Naive thymus-derived CD4-positive, alpha-beta T cell (primary cell): ENCODE results near the gene EEF2KMT. TPM values are rescaled to one million over a fixed set of nuclear protein-coding genes. Genes with fewer than 3 reads are reported as not detected.

Source experiments
- ATAC-seq: fragments of 150-1000 bp; cut with Tn5 transposase; 2 replicates; pipeline ENCODE4 v1.10.0; 2021; ENCODE audit warnings: mild to moderate bottlenecking, moderate library complexity
- CTCF ChIA-PET: fragments of 350-600 bp; sonication (Branson Sonifier 250); formaldehyde crosslinking; loops from one replicate; lab custom pipeline; 2021; ENCODE audit warnings: antibody characterized with exemption; lab: Charles Lee
- POLR2A ChIA-PET: fragments of 350-600 bp; sonication (Branson Sonifier 250); formaldehyde crosslinking; loops from one replicate; lab custom pipeline; 2021; ENCODE audit warnings: antibody characterized with exemption, inconsistent platforms; lab: Charles Lee
- DNase-seq, 9 donors: peaks; one replicate each; pipeline versions ENCODE4 v3.0.0 to v3.0.0-alpha.2; 2020 to 2022; ENCODE audit warnings: mixed read lengths in 1 of 9
- H3K27ac ChIP-seq: one replicate; pipeline ENCODE4 v1.7.0; 2013; ENCODE audit warnings: mild to moderate bottlenecking, low read depth, low read length, moderate library complexity
- H3K27me3 ChIP-seq, 2 donors: one replicate each; pipeline ENCODE4 v1.7.0; 2013; ENCODE audit warnings: low read length in 2 of 2, mild to moderate bottlenecking in 2 of 2, moderate library complexity in 2 of 2; ENCODE audit not compliant: control insufficient read depth in 2 of 2, insufficient read depth in 2 of 2
- H3K36me3 ChIP-seq, 3 experiments: 1 replicate in 2 of 3; 2 replicates in 1 of 3; pipeline ENCODE4 v1.7.0; 2013; ENCODE audit warnings: low read length in 3 of 3, mild to moderate bottlenecking in 3 of 3, moderate library complexity in 1 of 3; ENCODE audit not compliant: insufficient read depth in 3 of 3, control insufficient read depth in 2 of 3
- H3K4me1 ChIP-seq, 2 donors: one replicate each; pipeline ENCODE4 v1.7.0; 2013; ENCODE audit warnings: low read length in 2 of 2, mild to moderate bottlenecking in 2 of 2, moderate library complexity in 1 of 2; ENCODE audit not compliant: control insufficient read depth in 2 of 2, insufficient read depth in 2 of 2
- H3K4me3 ChIP-seq: 2 replicates; pipeline ENCODE4 v1.7.0; 2013; ENCODE audit warnings: mild to moderate bottlenecking, low read length
- H3K9me3 ChIP-seq, 3 experiments: 1 replicate in 2 of 3; 2 replicates in 1 of 3; pipeline ENCODE4 v1.7.0; 2013; ENCODE audit warnings: low read length in 3 of 3; ENCODE audit not compliant: control insufficient read depth in 2 of 3
- H3K27ac Mint-ChIP-seq, 9 donors: one replicate each; pipeline ENCODE4 v1.8.0; 2020 to 2022; ENCODE audit warnings: mixed read lengths in 9 of 9, mild to moderate bottlenecking in 8 of 9, moderate library complexity in 5 of 9, inconsistent platforms in 2 of 9
- H3K27me3 Mint-ChIP-seq, 5 donors: one replicate each; pipeline ENCODE4 v1.8.0; 2021 to 2022; ENCODE audit warnings: mixed read lengths in 5 of 5, mild to moderate bottlenecking in 1 of 5
- H3K36me3 Mint-ChIP-seq, 5 donors: one replicate each; pipeline ENCODE4 v1.8.0; 2020 to 2022; ENCODE audit warnings: mixed read lengths in 5 of 5, mild to moderate bottlenecking in 3 of 5, inconsistent platforms in 1 of 5
- H3K4me1 Mint-ChIP-seq, 7 donors: one replicate each; pipeline ENCODE4 v1.8.0; 2020 to 2022; ENCODE audit warnings: mixed read lengths in 7 of 7, mild to moderate bottlenecking in 3 of 7, inconsistent platforms in 1 of 7
- H3K4me3 Mint-ChIP-seq, 10 donors: one replicate each; pipeline ENCODE4 v1.8.0; 2020 to 2022; ENCODE audit warnings: mild to moderate bottlenecking in 10 of 10, mixed read lengths in 10 of 10, moderate library complexity in 6 of 10, inconsistent platforms in 2 of 10
- H3K9me3 Mint-ChIP-seq, 11 donors: one replicate each; pipeline ENCODE4 v1.8.0; 2020 to 2022; ENCODE audit warnings: mixed read lengths in 11 of 11, mild to moderate bottlenecking in 4 of 11, inconsistent platforms in 1 of 11, moderate library complexity in 1 of 11
- intact Hi-C, 2 donors: fragments of 100-400 bp; cut with micrococcal nuclease; formaldehyde crosslinking; loops; one replicate each; pipeline ENCODE4 v1.15.1; 2023
- polyA plus RNA-seq, 2 donors: library from polyadenylated mRNA; unstranded; fragments of 300-500 nt; fragmentation: Illumina TruSeq; gene quantifications; one replicate each; pipeline ENCODE4 v1.2.3, GENCODE V29; 2021
- total RNA-seq, 6 experiments: library from RNA in 5 of 6; stranded (reverse) in 5 of 6; gene quantifications; 1 replicate in 5 of 6; 2 replicates in 1 of 6; pipeline ENCODE4 v1.2.3 and lab custom pipeline; 2021 to 2026

Gene EEF2KMT
- total and polyA plus RNA-seq, 7 experiments from 2014 or later: 5.5 to 18.5 (median 11.3) TPM

- ATAC-seq: no peak
- CTCF ChIA-PET: interaction anchor here (1.0 kb wide), 2 partner anchors 16 to 38 kb away, joined by 3 to 6 read pairs; no protein-coding TSS in a partner anchor
- H3K4me1 Mint-ChIP-seq: peaks cover 23 to 44% (median 32%) of the 10 kb centered on the region in 7 donors
- Histone ChIP-seq H3K4me3 (peak overlapping the region; percentile 92), H3K36me3 (peaks cover 6 to 31% (median 14%) of the 10 kb centered on the region in 3 experiments), H3K27ac (peak overlapping the region; percentile 77), H3K4me1 (peaks cover 15 to 17% of the 10 kb centered on the region in 2 donors), H3K27me3 (no peaks in the 10 kb centered on the region), H3K9me3 (no peaks in the 10 kb centered on the region)
- peak overlapping the region; percentile 92 to 99 (median 96) for H3K27ac Mint-ChIP-seq
- H3K36me3 Mint-ChIP-seq: peaks cover 0 to 10% (median 4%) of the 10 kb centered on the region in 5 donors
- H3K27me3 Mint-ChIP-seq: no peaks in the 10 kb centered on the region
- DNase-seq: no peak
- peaks cover 0 to 1% (median 0%) of the 10 kb centered on the region in 11 donors for H3K9me3 Mint-ChIP-seq
- intact Hi-C loops: loop anchor here (5.0 to 10.0 kb wide), 3 partner anchors 115 to 718 kb away; partner anchors contain the start of genes GLYR1 (in 1 of the 2), PAM16 (in 1 of the 2), SEC14L5 (in 1 of the 2) and UBN1 (in 1 of the 2)
- POLR2A ChIA-PET: interaction anchor here (0.7 to 3.4 kb wide), 3 partner anchors 26 to 39 kb away, joined by 4 to 30 read pairs (median 5); partner anchors contain the start of gene NAGPA
- H3K4me3 Mint-ChIP-seq: peak overlapping the region; percentile 82 to 98 (median 95)
Observed at GRCh38 chr16:5072334-5073278, 25.0 kb downstream of the EEF2KMT start.

GRCh38 chr16:5071681-5072333 is 25.8 kb downstream of the EEF2KMT start, which contains the start of gene ALG1:
TSS of gene ALG1 (plus strand) at chr16:5071843. CDS start at chr16:5071850, 7 bp downstream.
- POLR2A ChIA-PET: interaction anchor here (0.7 to 3.4 kb wide), 3 partner anchors 26 to 38 kb away, joined by 4 to 30 read pairs (median 5); partner anchors contain the start of gene NAGPA
- H3K36me3 Mint-ChIP-seq: peaks cover 0 to 10% (median 4%) of the 10 kb centered on the region in 5 donors
- Histone ChIP-seq H3K4me3 (peak within 1 kb of the TSS; percentile 92), H3K27ac (peak within 1 kb of the TSS; percentile 77), H3K4me1 (peaks cover 15 to 17% of the 10 kb centered on the region in 2 donors), H3K36me3 (peaks cover 6 to 24% (median 14%) of the 10 kb centered on the region in 3 experiments), H3K9me3 (no peaks in the 10 kb centered on the region), H3K27me3 (no peaks in the 10 kb centered on the region)
- ATAC-seq (peak; percentile 95), DNase-seq (peak; percentile 80 to 91 (median 87))
- H3K27me3 Mint-ChIP-seq: peaks cover 0 to 3% (median 0%) of the 10 kb centered on the region in 5 donors
- peaks cover 0 to 1% (median 0%) of the 10 kb centered on the region in 11 donors for H3K9me3 Mint-ChIP-seq
- peaks cover 23 to 44% (median 32%) of the 10 kb centered on the region in 7 donors for H3K4me1 Mint-ChIP-seq
- CTCF ChIA-PET: interaction anchor here (1.0 to 1.6 kb wide), 3 partner anchors 10 to 37 kb away, joined by 3 to 6 read pairs (median 4); no protein-coding TSS in a partner anchor
- H3K4me3 Mint-ChIP-seq: peak within 1 kb of the TSS; percentile 82 to 98 (median 95)
- intact Hi-C loops: loop anchor here (1.0 to 10.0 kb wide), 6 partner anchors 25 to 717 kb away; partner anchors contain the start of genes EEF2KMT (in 2 of the 2), NAGPA (in 2 of the 2), GLYR1 (in 1 of the 2) and PAM16 (in 1 of the 2)
- peak within 1 kb of the TSS; percentile 92 to 99 (median 96) for H3K27ac Mint-ChIP-seq

GRCh38 chr16:5071341-5071680 is 26.3 kb downstream of the EEF2KMT start:
- ATAC-seq (no peak), DNase-seq (no peak)
- CTCF ChIA-PET: interaction anchor here (1.6 kb wide), 1 partner anchor 11 kb away, joined by 4 read pairs; no protein-coding TSS in a partner anchor
- POLR2A ChIA-PET: interaction anchor here (0.6 to 3.4 kb wide), 2 partner anchors 27 to 38 kb away, joined by 4 to 30 read pairs; partner anchors contain the start of gene NAGPA
- Mint-ChIP-seq H3K27me3 (peaks cover 0 to 3% (median 0%) of the 10 kb centered on the region in 5 donors), H3K4me1 (peaks cover 23 to 44% (median 32%) of the 10 kb centered on the region in 7 donors), H3K36me3 (peaks cover 0 to 10% (median 4%) of the 10 kb centered on the region in 5 donors), H3K9me3 (peaks cover 0 to 1% (median 0%) of the 10 kb centered on the region in 11 donors), H3K27ac (peak overlapping the region; percentile 92 to 99 (median 96)), H3K4me3 (peak overlapping the region; percentile 82 to 98 (median 95))
- intact Hi-C loops: loop anchor here (1.0 to 10.0 kb wide), 6 partner anchors 26 to 717 kb away; partner anchors contain the start of genes EEF2KMT (in 2 of the 2), NAGPA (in 2 of the 2), GLYR1 (in 1 of the 2) and PAM16 (in 1 of the 2)
- Histone ChIP-seq H3K27me3 (no peaks in the 10 kb centered on the region), H3K36me3 (peaks cover 5 to 19% (median 14%) of the 10 kb centered on the region in 3 experiments), H3K4me1 (peaks cover 15 to 17% of the 10 kb centered on the region in 2 donors), H3K4me3 (peak overlapping the region; percentile 92), H3K27ac (peak overlapping the region; percentile 77), H3K9me3 (no peaks in the 10 kb centered on the region)

GRCh38 chr16:5070431-5071186 is 27.0 kb downstream of the EEF2KMT start:
- Histone ChIP-seq H3K9me3 (no peaks in the 10 kb centered on the region), H3K27ac (peak overlapping the region; percentile 77), H3K4me3 (no peak overlapping the region), H3K27me3 (no peaks in the 10 kb centered on the region), H3K36me3 (peaks cover 0 to 12% (median 12%) of the 10 kb centered on the region in 3 experiments), H3K4me1 (peaks cover 15 to 17% of the 10 kb centered on the region in 2 donors)
- H3K27ac Mint-ChIP-seq: peak overlapping the region; percentile 92 to 99 (median 96)
- ATAC-seq (no peak), DNase-seq (peak in 1 of 9 donors; percentile 2)
- H3K36me3 Mint-ChIP-seq: peaks cover 0 to 4% (median 4%) of the 10 kb centered on the region in 5 donors
- peaks cover 0 to 3% (median 0%) of the 10 kb centered on the region in 5 donors for H3K27me3 Mint-ChIP-seq
- H3K4me1 Mint-ChIP-seq: peaks cover 23 to 44% (median 32%) of the 10 kb centered on the region in 7 donors
- peak overlapping the region in 9 of 10 donors; percentile 29 to 98 (median 95) for H3K4me3 Mint-ChIP-seq
- CTCF ChIA-PET: interaction anchor here (1.6 kb wide), 1 partner anchor 11 kb away, joined by 4 read pairs; no protein-coding TSS in a partner anchor
- POLR2A ChIA-PET: interaction anchor here (0.6 to 3.4 kb wide), 3 partner anchors 28 to 459 kb away, joined by 4 to 30 read pairs (median 4); partner anchors contain the start of gene NAGPA
- H3K9me3 Mint-ChIP-seq: peaks cover 0 to 1% (median 0%) of the 10 kb centered on the region in 11 donors
- intact Hi-C loops: loop anchor here (1.0 to 10.0 kb wide), 6 partner anchors 27 to 716 kb away; partner anchors contain the start of genes EEF2KMT (in 2 of the 2), NAGPA (in 2 of the 2), GLYR1 (in 1 of the 2) and PAM16 (in 1 of the 2)

- Histone ChIP-seq H3K36me3 (peaks cover 0 to 5% (median 5%) of the 10 kb centered on the region in 3 experiments), H3K4me1 (peaks cover 15 to 17% of the 10 kb centered on the region in 2 donors), H3K27me3 (no peaks in the 10 kb centered on the region), H3K4me3 (no peak overlapping the region), H3K9me3 (no peaks in the 10 kb centered on the region), H3K27ac (no peak overlapping the region)
- Mint-ChIP-seq H3K36me3 (no peaks in the 10 kb centered on the region), H3K4me3 (peak overlapping the region in 2 of 10 donors; percentile 9 to 29), H3K27me3 (peaks cover 0 to 3% (median 0%) of the 10 kb centered on the region in 5 donors), H3K4me1 (peaks cover 23 to 38% (median 32%) of the 10 kb centered on the region in 7 donors), H3K27ac (peak overlapping the region in 7 of 9 donors; percentile 17 to 98 (median 52)), H3K9me3 (peaks cover 0 to 1% (median 0%) of the 10 kb centered on the region in 11 donors)
- DNase-seq: no peak
- intact Hi-C loops: loop anchor here (2.0 to 10.0 kb wide), 4 partner anchors 37 to 715 kb away; partner anchors contain the start of genes GLYR1 (in 1 of the 2), NAGPA (in 1 of the 2), PAM16 (in 1 of the 2) and SEC14L5 (in 1 of the 2)
- no peak for ATAC-seq
- POLR2A ChIA-PET: interaction anchor here (3.4 kb wide), 1 partner anchor 36 kb away, joined by 30 read pairs; the partner anchor contains the start of gene NAGPA
- CTCF ChIA-PET: no interaction called here
Observed at GRCh38 chr16:5069854-5070253, 27.7 kb downstream of the EEF2KMT start.
